GM12878 (cell line): Measurements from ENCODE around the gene P2RX4. TPM values are rescaled to one million over a fixed set of nuclear protein-coding genes. Genes with fewer than 3 reads are reported as not detected.

ENCODE experiments used
- ATAC-seq: fragments of 200-7000 bp; cut with Tn5 transposase; 3 replicates; pipeline ENCODE4 v1.9.1; 2020; ENCODE audit warnings: mild to moderate bottlenecking, moderate library complexity
- BruUV-seq: library from RNA; stranded (reverse); fragments of 400-500 nt; replicated peaks from 2 replicates; lab custom pipeline; 2021; lab: Mats Ljungman, UMichigan
- CTCF ChIA-PET: fragments of 300-600 bp; sonication (Branson Sonifier 250); formaldehyde crosslinking; extraction: SDS; loops from one replicate; lab custom pipeline; 2021; ENCODE audit warnings: inconsistent platforms; lab: Yijun Ruan, JAX
- POLR2A ChIA-PET: fragments of 350-600 bp; formaldehyde crosslinking; extraction: SDS; loops from one replicate; lab custom pipeline; 2021; ENCODE audit warnings: inconsistent platforms; lab: Charles Lee
- RAD21 ChIA-PET: fragments of 300-600 bp; sonication (Branson Sonifier 250); formaldehyde crosslinking; loops from one replicate; lab custom pipeline; 2023; ENCODE audit warnings: antibody characterized with exemption; ENCODE audit not compliant: unreplicated experiment; lab: Charles Lee
- SMC1A ChIA-PET: fragments of 300-600 bp; sonication (Branson Sonifier 250); formaldehyde crosslinking; loops from one replicate; lab custom pipeline; 2023; ENCODE audit not compliant: unreplicated experiment, uncharacterized antibody; lab: Charles Lee
- DNase-seq: peaks from one replicate; pipeline ENCODE4 v3.0.0-alpha.2; 2011; ENCODE audit warnings: low read depth, low spot score
- FAIRE-seq: peaks from 3 replicates; lab custom pipeline; 2011; peaks lifted over from hg19 to GRCh38; lab: Jason Lieb, UNC
- H2AFZ ChIP-seq: 2 replicates; pipeline ENCODE4 v1.6.0; 2011; ENCODE audit warnings: low read depth, low read length, control low read depth; ENCODE audit not compliant: control insufficient read depth
- H3K27ac ChIP-seq: 2 replicates; pipeline ENCODE4 v1.5.1; 2011; ENCODE audit warnings: control low read depth; ENCODE audit not compliant: control insufficient read depth, insufficient read depth
- H3K27me3 ChIP-seq, 2 experiments: replicated peaks in 1 of 2; 2 replicates each; pipeline versions ENCODE4 v1.6.0 to v1.6.1; 2011; ENCODE audit warnings: low read length in 1 of 2; ENCODE audit not compliant: control insufficient read depth in 2 of 2, insufficient read depth in 2 of 2
- H3K36me3 ChIP-seq, 2 experiments: 2 replicates each; pipeline ENCODE4 v1.5.1; 2011; ENCODE audit warnings: low read length in 1 of 2; ENCODE audit not compliant: control insufficient read depth in 2 of 2, insufficient read depth in 2 of 2
- H3K4me1 ChIP-seq: 2 replicates; pipeline ENCODE4 v1.6.1; 2011; ENCODE audit warnings: mild to moderate bottlenecking, low read length, moderate library complexity, mixed read lengths; ENCODE audit not compliant: control insufficient read depth, insufficient read depth
- H3K4me2 ChIP-seq: 2 replicates; pipeline ENCODE4 v1.6.0; 2011; ENCODE audit warnings: control low read depth; ENCODE audit not compliant: control insufficient read depth, insufficient read depth
- H3K4me3 ChIP-seq: fragments of 200-600 bp; sonication (generic); 2 replicates; pipeline ENCODE4 v1.5.1; 2016
- H3K79me2 ChIP-seq: 2 replicates; pipeline ENCODE4 v1.6.0; 2011; ENCODE audit warnings: low read length; ENCODE audit not compliant: control insufficient read depth, insufficient read depth
- H3K9ac ChIP-seq: 2 replicates; pipeline ENCODE4 v1.8.0; 2011; ENCODE audit warnings: low read length, control low read depth, mixed read lengths; ENCODE audit not compliant: control insufficient read depth, insufficient read depth
- H3K9me3 ChIP-seq: replicated peaks from 3 replicates; pipeline ENCODE4 v1.5.1; 2011; ENCODE audit warnings: mild to moderate bottlenecking, low read length; ENCODE audit not compliant: control insufficient read depth, insufficient read depth
- H4K20me1 ChIP-seq: 2 replicates; pipeline ENCODE4 v1.6.0; 2011; ENCODE audit not compliant: control insufficient read depth, insufficient read depth
- CBX5 ChIP-seq: sonication (generic); IDR thresholded peaks from 2 replicates; pipeline ENCODE4 v1.6.1; 2016; ENCODE audit warnings: low read depth, moderate library complexity, mild to moderate bottlenecking, inconsistent platforms
- CHD4 ChIP-seq: fragments of 200-600 bp; sonication (generic); IDR thresholded peaks from 2 replicates; pipeline ENCODE4 v1.6.1; 2016; ENCODE audit warnings: mild to moderate bottlenecking
- ETV6 ChIP-seq, 2 experiments: fragments of 450-650 bp in 1 of 2; IDR thresholded peaks in 1 of 2; conservative IDR thresholded peaks in 1 of 2; 2 replicates each; pipeline ENCODE4 v1.6.1; 2014; ENCODE audit warnings: antibody characterized with exemption in 1 of 2, borderline replicate concordance in 1 of 2, low read depth in 1 of 2, mild to moderate bottlenecking in 1 of 2, moderate library complexity in 1 of 2
- FOXK2 ChIP-seq: fragments of 450-650 bp; IDR thresholded peaks from 2 replicates; pipeline ENCODE4 v1.6.1; 2017; ENCODE audit warnings: mild to moderate bottlenecking, moderate library complexity
- HDAC6 ChIP-seq: fragments of 200-600 bp; sonication (generic); IDR thresholded peaks from one replicate; pipeline ENCODE4 v1.8.0; 2017; ENCODE audit warnings: antibody characterized with exemption; ENCODE audit not compliant: unreplicated experiment
- KDM1A ChIP-seq: fragments of 200-600 bp; sonication (generic); IDR thresholded peaks from 2 replicates; pipeline ENCODE4 v1.6.1; 2016; ENCODE audit warnings: borderline replicate concordance
- POLR2A ChIP-seq: IDR thresholded peaks from 2 replicates; pipeline ENCODE4 v1.6.1; 2011; ENCODE audit warnings: low read depth, mild to moderate bottlenecking, low read length
- RAD21 ChIP-seq: IDR thresholded peaks from 2 replicates; pipeline ENCODE4 v1.6.1; 2011; ENCODE audit warnings: mild to moderate bottlenecking, low read depth, low read length, moderate library complexity; ENCODE audit not compliant: insufficient read depth
- RUNX3 ChIP-seq: IDR thresholded peaks from 2 replicates; pipeline ENCODE4 v1.6.1; 2012; ENCODE audit warnings: low read length, inconsistent platforms
- TBL1XR1 ChIP-seq: IDR thresholded peaks from 2 replicates; pipeline ENCODE4 v1.6.1; 2012; ENCODE audit warnings: low read depth, low read length, improper control_type of control experiment
- ZNF207 ChIP-seq: fragments of 450-650 bp; IDR thresholded peaks from 2 replicates; pipeline ENCODE4 v1.6.1; 2014; ENCODE audit warnings: antibody characterized with exemption, mild to moderate bottlenecking, borderline replicate concordance
- WGBS: methylation state at CpG from one replicate; pipeline ENCODE4 v1.1.6; 2016; ENCODE audit warnings: low lambda C conversion rate; ENCODE audit not compliant: insufficient replicate concordance, insufficient coverage; ENCODE audit errors: missing lambda C conversion rate; 5-methylcytosine and 5-hydroxymethylcytosine counted together
- in situ Hi-C: fragments of 300-500 bp; cut with MboI; formaldehyde crosslinking; loops from 9 replicates; pipeline ENCODE4 v1.14.3; 2018; ENCODE audit warnings: mixed read lengths
- intact Hi-C: fragments of 100-400 bp; cut with micrococcal nuclease; formaldehyde crosslinking; loops from one replicate; pipeline ENCODE4 v1.14.2; 2022; ENCODE audit not compliant: unreplicated experiment
- polyA plus RNA-seq, 11 experiments: library from polyadenylated mRNA; depleted of rRNA in 4 of 11; unstranded in 6 of 11; stranded (reverse) in 5 of 11; fragments of >200 nt; fragmentation: Nextera tagmentation in 4 of 11; fragmentation: Illumina TruSeq in 1 of 11; extraction: Ambion mirVana in 4 of 11; extraction: Trizol in 1 of 11; gene quantifications; 1 replicate in 1 of 11; 2 replicates in 10 of 11; pipeline versions ENCODE4 v1.2.1 to v1.2.3, GENCODE V29; 2011 to 2016; ENCODE audit warnings: inconsistent platforms in 2 of 11, missing spikeins in 2 of 11, low read depth in 1 of 11
- total RNA-seq, 4 experiments: library from RNA; depleted of rRNA in 3 of 4; stranded (reverse); fragments of >200 nt in 3 of 4; fragmentation: Illumina TruSeq in 1 of 4; extraction: Trizol in 1 of 4; gene quantifications; 2 replicates each; pipeline versions ENCODE4 v1.2.1 to v1.2.3, GENCODE V29; 2013 to 2021
- TF ChIP-seq, protein P1 (sequence below): fragments of 450-650 bp; IDR thresholded peaks from 2 replicates; pipeline ENCODE4 v1.6.1; 2016; ENCODE audit warnings: mild to moderate bottlenecking
- TF ChIP-seq, protein P2 (sequence below): IDR thresholded peaks from 2 replicates; pipeline ENCODE4 v1.6.1; 2011; ENCODE audit warnings: low read depth, mild to moderate bottlenecking, low read length, moderate library complexity, borderline replicate concordance; ENCODE audit errors: extremely low read depth
- TF ChIP-seq, protein P3 (sequence below): fragments of 150-350 bp; IDR thresholded peaks from 2 replicates; pipeline ENCODE4 v1.6.1; 2014; ENCODE audit warnings: mild to moderate bottlenecking, low read depth, low read length
- TF ChIP-seq, protein P4 (sequence below): IDR thresholded peaks from 2 replicates; pipeline ENCODE4 v1.6.1; 2012; ENCODE audit warnings: mild to moderate bottlenecking, low read depth, low read length

Gene P2RX4
- total and polyA plus RNA-seq, 10 of the 15 experiments (the other 5 are each of a cell fraction or from before 2014, with no cell fraction given) = 9.0 to 43.4 (median 20.5) TPM

DNA sequence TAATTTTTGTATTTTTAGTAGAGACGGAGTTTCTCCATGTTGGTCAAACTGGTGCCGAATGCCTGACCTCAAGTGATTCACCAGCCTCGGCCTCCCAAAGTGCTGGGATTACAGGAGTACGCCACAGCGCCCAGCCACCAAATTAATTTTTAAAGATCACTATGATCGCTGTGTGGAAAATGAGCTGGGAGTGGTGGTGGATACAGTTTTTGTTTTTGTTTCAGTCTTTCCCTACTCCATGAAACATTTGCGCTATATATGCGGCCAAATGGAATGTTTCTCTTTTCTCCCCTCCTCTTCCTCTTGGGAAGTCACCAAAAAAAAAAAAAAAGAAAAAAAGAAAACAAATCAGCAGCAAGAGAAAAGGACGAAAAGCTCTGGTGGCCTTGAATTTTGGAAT lies 20.8 kb upstream of the P2RX4 start:
- no peak for ATAC-seq
- CTCF ChIA-PET = interaction anchor here (0.6 kb wide), 1 partner anchor 443 kb away, joined by 4 read pairs; no protein-coding TSS in a partner anchor

More for the DNA sequence above, 20.8 kb upstream of the P2RX4 start:
- Histone ChIP-seq H2AFZ (no peak overlapping the region), H3K36me3 (no peaks in the 10 kb centered on the region), H3K9me3 (no peaks in the 10 kb centered on the region; the same call in 1 of the 3 replicates), H3K4me3 (no peak overlapping the region), H3K27ac (no peak overlapping the region), H3K4me1 (peaks cover 9% of the 10 kb centered on the region), H3K9ac (no peak overlapping the region), H4K20me1 (no peaks in the 10 kb centered on the region), H3K79me2 (no peaks in the 10 kb centered on the region), H3K27me3 (no peaks in the 10 kb centered on the region), H3K4me2 (no peak overlapping the region)
- POLR2A ChIA-PET = interaction anchor here (0.6 kb wide), 1 partner anchor 107 kb away, joined by 3 read pairs; no protein-coding TSS in a partner anchor
- TF ChIP-seq FOXK2 (no peak), ETV6 (conservative IDR thresholded peaks at IDR 0.05 in 1 of 2, IDR thresholded peaks at IDR 0.05 in 1 of 2; ENCODE audit: borderline replicate concordance in 1 of 2, low read depth in 1 of 2) (no peak), POLR2A (no peak), CHD4 (no peak), TBL1XR1 (no peak), KDM1A (no peak), RUNX3 (no peak), ZNF207 (no peak), HDAC6 (no peak), CBX5 (no peak), RAD21 (no peak)
- TF ChIP-seq, protein P1, sequence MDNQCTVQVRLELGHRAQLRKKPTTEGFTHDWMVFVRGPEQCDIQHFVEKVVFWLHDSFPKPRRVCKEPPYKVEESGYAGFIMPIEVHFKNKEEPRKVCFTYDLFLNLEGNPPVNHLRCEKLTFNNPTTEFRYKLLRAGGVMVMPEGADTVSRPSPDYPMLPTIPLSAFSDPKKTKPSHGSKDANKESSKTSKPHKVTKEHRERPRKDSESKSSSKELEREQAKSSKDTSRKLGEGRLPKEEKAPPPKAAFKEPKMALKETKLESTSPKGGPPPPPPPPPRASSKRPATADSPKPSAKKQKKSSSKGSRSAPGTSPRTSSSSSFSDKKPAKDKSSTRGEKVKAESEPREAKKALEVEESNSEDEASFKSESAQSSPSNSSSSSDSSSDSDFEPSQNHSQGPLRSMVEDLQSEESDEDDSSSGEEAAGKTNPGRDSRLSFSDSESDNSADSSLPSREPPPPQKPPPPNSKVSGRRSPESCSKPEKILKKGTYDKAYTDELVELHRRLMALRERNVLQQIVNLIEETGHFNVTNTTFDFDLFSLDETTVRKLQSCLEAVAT = no peak
- TF ChIP-seq, protein P2, sequence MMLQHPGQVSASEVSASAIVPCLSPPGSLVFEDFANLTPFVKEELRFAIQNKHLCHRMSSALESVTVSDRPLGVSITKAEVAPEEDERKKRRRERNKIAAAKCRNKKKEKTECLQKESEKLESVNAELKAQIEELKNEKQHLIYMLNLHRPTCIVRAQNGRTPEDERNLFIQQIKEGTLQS = no peak
- TF ChIP-seq, protein P3, sequence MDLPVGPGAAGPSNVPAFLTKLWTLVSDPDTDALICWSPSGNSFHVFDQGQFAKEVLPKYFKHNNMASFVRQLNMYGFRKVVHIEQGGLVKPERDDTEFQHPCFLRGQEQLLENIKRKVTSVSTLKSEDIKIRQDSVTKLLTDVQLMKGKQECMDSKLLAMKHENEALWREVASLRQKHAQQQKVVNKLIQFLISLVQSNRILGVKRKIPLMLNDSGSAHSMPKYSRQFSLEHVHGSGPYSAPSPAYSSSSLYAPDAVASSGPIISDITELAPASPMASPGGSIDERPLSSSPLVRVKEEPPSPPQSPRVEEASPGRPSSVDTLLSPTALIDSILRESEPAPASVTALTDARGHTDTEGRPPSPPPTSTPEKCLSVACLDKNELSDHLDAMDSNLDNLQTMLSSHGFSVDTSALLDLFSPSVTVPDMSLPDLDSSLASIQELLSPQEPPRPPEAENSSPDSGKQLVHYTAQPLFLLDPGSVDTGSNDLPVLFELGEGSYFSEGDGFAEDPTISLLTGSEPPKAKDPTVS = no peak
- TF ChIP-seq, protein P4, sequence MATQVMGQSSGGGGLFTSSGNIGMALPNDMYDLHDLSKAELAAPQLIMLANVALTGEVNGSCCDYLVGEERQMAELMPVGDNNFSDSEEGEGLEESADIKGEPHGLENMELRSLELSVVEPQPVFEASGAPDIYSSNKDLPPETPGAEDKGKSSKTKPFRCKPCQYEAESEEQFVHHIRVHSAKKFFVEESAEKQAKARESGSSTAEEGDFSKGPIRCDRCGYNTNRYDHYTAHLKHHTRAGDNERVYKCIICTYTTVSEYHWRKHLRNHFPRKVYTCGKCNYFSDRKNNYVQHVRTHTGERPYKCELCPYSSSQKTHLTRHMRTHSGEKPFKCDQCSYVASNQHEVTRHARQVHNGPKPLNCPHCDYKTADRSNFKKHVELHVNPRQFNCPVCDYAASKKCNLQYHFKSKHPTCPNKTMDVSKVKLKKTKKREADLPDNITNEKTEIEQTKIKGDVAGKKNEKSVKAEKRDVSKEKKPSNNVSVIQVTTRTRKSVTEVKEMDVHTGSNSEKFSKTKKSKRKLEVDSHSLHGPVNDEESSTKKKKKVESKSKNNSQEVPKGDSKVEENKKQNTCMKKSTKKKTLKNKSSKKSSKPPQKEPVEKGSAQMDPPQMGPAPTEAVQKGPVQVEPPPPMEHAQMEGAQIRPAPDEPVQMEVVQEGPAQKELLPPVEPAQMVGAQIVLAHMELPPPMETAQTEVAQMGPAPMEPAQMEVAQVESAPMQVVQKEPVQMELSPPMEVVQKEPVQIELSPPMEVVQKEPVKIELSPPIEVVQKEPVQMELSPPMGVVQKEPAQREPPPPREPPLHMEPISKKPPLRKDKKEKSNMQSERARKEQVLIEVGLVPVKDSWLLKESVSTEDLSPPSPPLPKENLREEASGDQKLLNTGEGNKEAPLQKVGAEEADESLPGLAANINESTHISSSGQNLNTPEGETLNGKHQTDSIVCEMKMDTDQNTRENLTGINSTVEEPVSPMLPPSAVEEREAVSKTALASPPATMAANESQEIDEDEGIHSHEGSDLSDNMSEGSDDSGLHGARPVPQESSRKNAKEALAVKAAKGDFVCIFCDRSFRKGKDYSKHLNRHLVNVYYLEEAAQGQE = no peak
- no TSS peak for BruUV-seq
- in situ Hi-C loops (no loop called here), intact Hi-C loops (no loop called here)
- RAD21 ChIA-PET = interaction anchor here (1.2 kb wide), 2 partner anchors 9 kb away, joined by 3 read pairs; no protein-coding TSS in a partner anchor
- DNase-seq (no peak), FAIRE-seq (no peak)
- WGBS = 86% methylated on average over 8 of the region's 9 CpGs
- SMC1A ChIA-PET = interaction anchor here (1.1 kb wide), 2 partner anchors 13 to 21 kb away, joined by 3 to 6 read pairs; no protein-coding TSS in a partner anchor
